ENCODE results near the gene PGAM2. TPM values are rescaled to one million over a fixed set of nuclear protein-coding genes. Genes with fewer than 3 reads are reported as not detected.
A peak's percentile ranks its signal among the peaks of the same experiment; 100 is the strongest.

Gene PGAM2
- total and polyA plus RNA-seq, 2 experiments from 2014 or later: 2.9 to 7.8 TPM

GRCh38 chr7:44085546-44085945, 20.2 kb upstream of the PGAM2 start:
- Histone ChIP-seq H3K9me2 (ENCODE audit: insufficient read depth) (no peaks in the 10 kb centered on the region), H3F3A (replicated peaks; ENCODE audit: low read depth) (no peaks in the 10 kb centered on the region; the same call in 1 of the 2 replicates), H3K36me3 (ENCODE audit: insufficient read depth) (no peaks in the 10 kb centered on the region), H2AFZ (peak overlapping the region; percentile 81), H4K20me1 (replicated peaks; ENCODE audit: insufficient read depth) (no peaks in the 10 kb centered on the region), H3K4me3 (no peak overlapping the region), H3K4me1 (ENCODE audit: insufficient read depth) (peaks cover 7% of the 10 kb centered on the region), H3K27ac (ENCODE audit: low read depth) (no peak overlapping the region), H3K4me2 (no peak overlapping the region), H3K79me2 (replicated peaks; ENCODE audit: insufficient read depth) (no peaks in the 10 kb centered on the region), H3K27me3 (ENCODE audit: insufficient read depth) (peaks cover 4% of the 10 kb centered on the region; the same call in 1 of the 2 replicates)
- Mint-ChIP-seq H3K27ac (no peak overlapping the region), H3K27me3 (ENCODE audit: insufficient read depth, low read depth, poor library complexity) (peaks cover 28% of the 10 kb centered on the region), H3K36me3 (ENCODE audit: low read depth) (peaks cover 7% of the 10 kb centered on the region; the same call in 2 of the 3 replicates), H3K9me3 (no peaks in the 10 kb centered on the region), H3K4me3 (no peak overlapping the region), H3K4me1 (peaks cover 19% of the 10 kb centered on the region)
- ATAC-seq: no peak
- TF ChIP-seq EZH2 (IDR thresholded peaks at IDR 0.05; ENCODE audit: low read depth, unreplicated experiment) (no peak), REST (IDR thresholded peaks at IDR 0.05; ENCODE audit: unreplicated experiment) (no peak), EZH2phosphoT487 (IDR thresholded peaks at IDR 0.05; ENCODE audit: unreplicated experiment) (no peak), NANOG (IDR thresholded peaks at IDR 0.05; ENCODE audit: borderline replicate concordance) (no peak), CTCF (conservative IDR thresholded peaks at IDR 0.05; ENCODE audit: low read depth in 2 of 2) (peak; percentile 55 to 64), JUNB (IDR thresholded peaks at IDR 0.05; ENCODE audit: unreplicated experiment) (no peak), STAT1 (IDR thresholded peaks at IDR 0.05; ENCODE audit: unreplicated experiment) (no peak)
- TF ChIP-seq, protein P1, sequence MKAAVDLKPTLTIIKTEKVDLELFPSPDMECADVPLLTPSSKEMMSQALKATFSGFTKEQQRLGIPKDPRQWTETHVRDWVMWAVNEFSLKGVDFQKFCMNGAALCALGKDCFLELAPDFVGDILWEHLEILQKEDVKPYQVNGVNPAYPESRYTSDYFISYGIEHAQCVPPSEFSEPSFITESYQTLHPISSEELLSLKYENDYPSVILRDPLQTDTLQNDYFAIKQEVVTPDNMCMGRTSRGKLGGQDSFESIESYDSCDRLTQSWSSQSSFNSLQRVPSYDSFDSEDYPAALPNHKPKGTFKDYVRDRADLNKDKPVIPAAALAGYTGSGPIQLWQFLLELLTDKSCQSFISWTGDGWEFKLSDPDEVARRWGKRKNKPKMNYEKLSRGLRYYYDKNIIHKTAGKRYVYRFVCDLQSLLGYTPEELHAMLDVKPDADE (IDR thresholded peaks at IDR 0.05): no peak
- peak; percentile 41 for DNase-seq (ENCODE audit: low spot score)

DNA sequence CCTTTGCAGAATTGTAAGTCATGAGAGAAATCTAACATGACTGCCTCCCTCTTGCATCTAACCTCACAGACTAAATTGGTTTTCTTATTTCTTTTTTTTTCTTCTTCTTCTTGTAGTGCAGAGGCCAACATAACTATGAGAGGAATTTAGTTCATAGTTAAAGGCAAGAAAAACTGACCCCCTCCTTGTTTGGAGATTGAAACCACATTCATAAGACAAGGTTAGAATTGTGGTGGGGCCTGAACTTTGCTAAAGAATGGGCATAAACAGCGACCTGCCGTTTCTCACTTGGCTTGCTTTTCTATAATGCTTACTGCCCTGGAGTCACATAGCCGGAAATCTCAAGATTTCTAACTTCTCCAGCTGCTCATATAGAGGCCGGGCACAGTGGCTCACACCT, 19.3 kb upstream of the PGAM2 start:
- Histone ChIP-seq H3K79me2 (replicated peaks; ENCODE audit: insufficient read depth) (no peaks in the 10 kb centered on the region), H3K9me2 (ENCODE audit: insufficient read depth) (no peaks in the 10 kb centered on the region), H4K20me1 (replicated peaks; ENCODE audit: insufficient read depth) (no peaks in the 10 kb centered on the region), H3K27me3 (ENCODE audit: insufficient read depth) (peaks cover 4% of the 10 kb centered on the region; the same call in 1 of the 2 replicates), H3K36me3 (ENCODE audit: insufficient read depth) (no peaks in the 10 kb centered on the region), H3F3A (replicated peaks; ENCODE audit: low read depth) (no peaks in the 10 kb centered on the region; the same call in 1 of the 2 replicates), H3K4me2 (no peak overlapping the region), H3K4me1 (ENCODE audit: insufficient read depth) (peaks cover 7% of the 10 kb centered on the region), H2AFZ (no peak overlapping the region), H3K27ac (ENCODE audit: low read depth) (no peak overlapping the region), H3K4me3 (no peak overlapping the region)
- Mint-ChIP-seq H3K36me3 (ENCODE audit: low read depth) (peaks cover 7% of the 10 kb centered on the region; the same call in 2 of the 3 replicates), H3K4me1 (peaks cover 19% of the 10 kb centered on the region), H3K9me3 (no peaks in the 10 kb centered on the region), H3K27ac (no peak overlapping the region), H3K4me3 (no peak overlapping the region), H3K27me3 (ENCODE audit: insufficient read depth, low read depth, poor library complexity) (peaks cover 28% of the 10 kb centered on the region)
- no peak for DNase-seq (ENCODE audit: low spot score)
- ATAC-seq: no peak
- TF ChIP-seq NANOG (IDR thresholded peaks at IDR 0.05; ENCODE audit: borderline replicate concordance) (no peak), REST (IDR thresholded peaks at IDR 0.05; ENCODE audit: unreplicated experiment) (no peak)
